HL-60 (cell line): Measurements from ENCODE around the gene RTKN.
"Not testable (repeated sequence)": the region's sequence is repeated elsewhere in the genome, so short reads cannot be mapped to it uniquely, and the experiment has no call there.

Source experiments
- DNase-seq, 2 experiments: peaks; one replicate each; pipeline ENCODE4 v3.0.0-alpha.2; 2010 to 2020; ENCODE audit warnings: low read depth in 1 of 2, low spot score in 1 of 2
- H3K27ac ChIP-seq: fragments of 250-450 bp; sonication (Bioruptor Pico); replicated peaks from 2 replicates; pipeline ENCODE4 v1.5.1; 2020; ENCODE audit warnings: mild to moderate bottlenecking, moderate library complexity
- H3K27me3 ChIP-seq: fragments of 250-450 bp; sonication (Bioruptor Pico); 2 replicates; pipeline ENCODE4 v1.5.1; 2021; ENCODE audit warnings: mild to moderate bottlenecking, moderate library complexity; ENCODE audit not compliant: insufficient read depth, poor library complexity, severe bottlenecking
- H3K4me3 ChIP-seq: replicated peaks from 2 replicates; pipeline ENCODE4 v1.5.1; 2011; ENCODE audit warnings: mild to moderate bottlenecking, control low read depth, low read length; ENCODE audit not compliant: insufficient read depth
- CTCF ChIP-seq: IDR thresholded peaks from one replicate; pipeline ENCODE4 v1.5.1; 2011; ENCODE audit warnings: low read length, control low read depth, inconsistent platforms; ENCODE audit not compliant: insufficient read depth
- GABPA ChIP-seq: IDR thresholded peaks from 2 replicates; pipeline ENCODE4 v1.6.1; 2012; ENCODE audit warnings: low read depth
- POLR2AphosphoS5 ChIP-seq: IDR thresholded peaks from 2 replicates; pipeline ENCODE4 v1.6.1; 2012; ENCODE audit warnings: low read depth
- REST ChIP-seq: IDR thresholded peaks from 2 replicates; pipeline ENCODE4 v1.6.1; 2012; ENCODE audit warnings: low read depth; ENCODE audit not compliant: insufficient replicate concordance
- SPI1 ChIP-seq: IDR thresholded peaks from 2 replicates; pipeline ENCODE4 v1.6.1; 2012; ENCODE audit warnings: low read depth, mild to moderate bottlenecking, borderline replicate concordance

RTKN gene

GRCh38 chr2:74461187-74462053 lies 19.7 kb upstream of the RTKN start:
- no peak overlapping the region for H3K4me3 ChIP-seq
- TF ChIP-seq SPI1 (no peak), GABPA (no peak), REST (no peak), CTCF (no peak), POLR2AphosphoS5 (no peak; the same call in 1 of the 2 replicates)
- H3K27me3 ChIP-seq: no peaks in the 10 kb centered on the region
- no peak overlapping the region for H3K27ac ChIP-seq
- no peak for DNase-seq

GRCh38 chr2:74460187-74460586 lies 18.4 kb upstream of the RTKN start:
- not testable (repeated sequence) for H3K27ac ChIP-seq, H3K4me3 ChIP-seq, H3K27me3 ChIP-seq, DNase-seq

- H3K27me3 ChIP-seq, DNase-seq, H3K4me3 ChIP-seq, H3K27ac ChIP-seq: not testable (repeated sequence)
Measured at GRCh38 chr2:74459503-74460118, 17.9 kb upstream of the RTKN start.

GRCh38 chr2:74458938-74459363 lies 17.2 kb upstream of the RTKN start:
- TF ChIP-seq GABPA (no peak), SPI1 (no peak), CTCF (no peak), REST (no peak), POLR2AphosphoS5 (no peak)
- no peak for DNase-seq

More at GRCh38 chr2:74458938-74459363, 17.2 kb upstream of the RTKN start:
- Histone ChIP-seq H3K4me3 (peak overlapping the region; percentile 72), H3K27ac (peak overlapping the region; percentile 58), H3K27me3 (no peaks in the 10 kb centered on the region)
